Measurements from ENCODE around the gene SLC10A7.

DNA sequence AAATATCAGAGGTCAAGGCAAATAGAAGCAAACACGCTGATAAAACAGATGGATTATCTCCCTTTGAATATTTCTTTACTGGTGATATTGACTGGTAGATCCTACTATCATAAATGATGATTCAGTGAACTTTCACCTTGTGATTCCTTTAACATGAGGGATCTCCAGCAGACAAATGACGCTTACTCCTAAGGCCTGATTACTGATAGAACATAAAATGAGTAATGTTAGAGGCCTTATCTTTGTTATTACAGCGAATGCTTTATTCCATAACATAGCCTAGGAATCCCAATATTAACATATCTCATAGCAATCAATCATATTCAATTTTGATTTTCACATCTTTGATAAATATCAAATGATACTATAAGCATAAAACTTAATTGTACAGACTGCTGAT lies 152.3 kb downstream of the SLC10A7 start:
- TF ChIP-seq MXI1 (IDR thresholded peaks at IDR 0.05; ENCODE audit: borderline replicate concordance, low read depth, low read length), result no peak
- TF ChIP-seq, protein P1, sequence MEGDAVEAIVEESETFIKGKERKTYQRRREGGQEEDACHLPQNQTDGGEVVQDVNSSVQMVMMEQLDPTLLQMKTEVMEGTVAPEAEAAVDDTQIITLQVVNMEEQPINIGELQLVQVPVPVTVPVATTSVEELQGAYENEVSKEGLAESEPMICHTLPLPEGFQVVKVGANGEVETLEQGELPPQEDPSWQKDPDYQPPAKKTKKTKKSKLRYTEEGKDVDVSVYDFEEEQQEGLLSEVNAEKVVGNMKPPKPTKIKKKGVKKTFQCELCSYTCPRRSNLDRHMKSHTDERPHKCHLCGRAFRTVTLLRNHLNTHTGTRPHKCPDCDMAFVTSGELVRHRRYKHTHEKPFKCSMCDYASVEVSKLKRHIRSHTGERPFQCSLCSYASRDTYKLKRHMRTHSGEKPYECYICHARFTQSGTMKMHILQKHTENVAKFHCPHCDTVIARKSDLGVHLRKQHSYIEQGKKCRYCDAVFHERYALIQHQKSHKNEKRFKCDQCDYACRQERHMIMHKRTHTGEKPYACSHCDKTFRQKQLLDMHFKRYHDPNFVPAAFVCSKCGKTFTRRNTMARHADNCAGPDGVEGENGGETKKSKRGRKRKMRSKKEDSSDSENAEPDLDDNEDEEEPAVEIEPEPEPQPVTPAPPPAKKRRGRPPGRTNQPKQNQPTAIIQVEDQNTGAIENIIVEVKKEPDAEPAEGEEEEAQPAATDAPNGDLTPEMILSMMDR (conservative IDR thresholded peaks at IDR 0.05; ENCODE audit: low read depth, low read length), result no peak
- no peak for TF ChIP-seq BHLHE40 (IDR thresholded peaks at IDR 0.05; ENCODE audit: low read depth, low read length)
- TF ChIP-seq MAFK (IDR thresholded peaks at IDR 0.05; ENCODE audit: low read depth, low read length), result no peak
- TF ChIP-seq RFX5 (IDR thresholded peaks at IDR 0.05; ENCODE audit: low read depth, low read length), result no peak
- no peak for TF ChIP-seq RCOR1 (IDR thresholded peaks at IDR 0.05; ENCODE audit: insufficient replicate concordance, low read length)
- TF ChIP-seq RAD21 (IDR thresholded peaks at IDR 0.05; ENCODE audit: low read length), result no peak
- no peak for TF ChIP-seq POLR2A (IDR thresholded peaks at IDR 0.05; ENCODE audit: low read depth, low read length)
- no peak for TF ChIP-seq MAZ (IDR thresholded peaks at IDR 0.05; ENCODE audit: borderline replicate concordance, low read depth, low read length)
- no peak for TF ChIP-seq CEBPB (IDR thresholded peaks at IDR 0.05; ENCODE audit: low read depth, low read length)
- no peak for TF ChIP-seq USF2 (IDR thresholded peaks at IDR 0.05; ENCODE audit: low read depth, low read length)
- TF ChIP-seq NFE2L2 (IDR thresholded peaks at IDR 0.05; ENCODE audit: low read depth, low read length), result no peak
